Prostate gland (tissue), 2 donors: ENCODE data around the gene NOXA1.

Experiments used
- POLR2A ChIP-seq: fragments of 450-650 bp; IDR thresholded peaks from one replicate; pipeline ENCODE4 v1.6.1; 2016; ENCODE audit warnings: antibody characterized with exemption, mild to moderate bottlenecking
- POLR2AphosphoS5 ChIP-seq: sonication (generic); formaldehyde crosslinking; IDR thresholded peaks from one replicate; pipeline ENCODE4 v1.6.1; 2017; ENCODE audit warnings: antibody characterized with exemption
- TF ChIP-seq, protein P1 (sequence below), 4 experiments: fragments of 200-600 bp in 2 of 4; fragments of 450-650 bp in 2 of 4; sonication (generic) in 2 of 4; IDR thresholded peaks; 1 replicate in 3 of 4; 2 replicates in 1 of 4; pipeline ENCODE4 v1.5.1; 2016 to 2019; ENCODE audit warnings: antibody characterized with exemption in 4 of 4, mild to moderate bottlenecking in 2 of 4, moderate library complexity in 2 of 4

DNA sequence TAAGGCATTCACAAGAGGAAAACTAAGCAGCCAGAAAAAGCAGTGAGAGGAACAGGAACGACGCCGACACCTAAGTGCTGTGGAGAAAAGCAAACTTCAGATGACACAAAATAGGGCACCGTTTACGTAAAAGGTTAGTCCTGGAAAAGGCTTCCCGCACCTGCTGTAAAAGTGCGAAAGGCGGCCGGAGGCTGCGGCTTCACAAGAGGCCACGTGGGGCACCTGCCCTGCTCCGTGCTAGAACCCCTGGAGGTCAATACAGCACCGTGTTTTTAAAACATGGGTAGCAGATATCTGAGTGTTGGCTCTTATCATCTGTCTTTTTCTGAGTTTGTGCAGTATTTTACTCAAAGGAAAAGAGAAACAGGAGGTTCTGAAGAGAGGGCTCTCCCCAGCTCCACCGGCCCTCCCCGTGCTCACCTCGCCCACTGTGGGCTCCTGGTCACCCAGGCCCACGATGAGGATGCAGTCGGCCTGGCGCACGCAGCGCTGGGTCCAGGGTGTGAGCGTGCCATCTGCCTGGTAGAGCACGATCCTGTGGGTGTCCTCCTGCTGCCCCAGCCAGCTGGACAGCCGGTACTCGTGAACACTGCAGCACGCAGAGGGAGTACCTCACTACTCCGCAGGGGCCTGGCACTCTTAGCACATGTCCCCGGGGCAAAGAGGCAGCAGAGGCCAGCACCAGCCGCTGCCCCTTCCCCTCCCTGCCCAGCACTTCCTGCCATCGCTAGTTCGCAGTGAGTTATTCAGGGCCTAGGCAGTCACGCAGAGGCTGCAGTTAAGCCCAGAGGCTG is 56.9 kb downstream of the NOXA1 start:
- TF ChIP-seq, protein P1, sequence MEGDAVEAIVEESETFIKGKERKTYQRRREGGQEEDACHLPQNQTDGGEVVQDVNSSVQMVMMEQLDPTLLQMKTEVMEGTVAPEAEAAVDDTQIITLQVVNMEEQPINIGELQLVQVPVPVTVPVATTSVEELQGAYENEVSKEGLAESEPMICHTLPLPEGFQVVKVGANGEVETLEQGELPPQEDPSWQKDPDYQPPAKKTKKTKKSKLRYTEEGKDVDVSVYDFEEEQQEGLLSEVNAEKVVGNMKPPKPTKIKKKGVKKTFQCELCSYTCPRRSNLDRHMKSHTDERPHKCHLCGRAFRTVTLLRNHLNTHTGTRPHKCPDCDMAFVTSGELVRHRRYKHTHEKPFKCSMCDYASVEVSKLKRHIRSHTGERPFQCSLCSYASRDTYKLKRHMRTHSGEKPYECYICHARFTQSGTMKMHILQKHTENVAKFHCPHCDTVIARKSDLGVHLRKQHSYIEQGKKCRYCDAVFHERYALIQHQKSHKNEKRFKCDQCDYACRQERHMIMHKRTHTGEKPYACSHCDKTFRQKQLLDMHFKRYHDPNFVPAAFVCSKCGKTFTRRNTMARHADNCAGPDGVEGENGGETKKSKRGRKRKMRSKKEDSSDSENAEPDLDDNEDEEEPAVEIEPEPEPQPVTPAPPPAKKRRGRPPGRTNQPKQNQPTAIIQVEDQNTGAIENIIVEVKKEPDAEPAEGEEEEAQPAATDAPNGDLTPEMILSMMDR (IDR thresholded peaks at IDR 0.05): no peak
- no peak for TF ChIP-seq POLR2A
- TF ChIP-seq POLR2AphosphoS5: no peak
